HK-2 (cell line): ENCODE results near the gene UFSP2.
"Not testable (repeated sequence)": the region's sequence is repeated elsewhere in the genome, so short reads cannot be mapped to it uniquely, and the experiment has no call there.

ENCODE experiments used
- DNase-seq: peaks from one replicate; pipeline ENCODE4 v3.0.0-alpha.2; 2018; ENCODE audit not compliant: unreplicated experiment

UFSP2 gene

GRCh38 chr4:185384061-185384460 is 41.7 kb downstream of the UFSP2 start:
- no peak for DNase-seq

- DNase-seq: no peak
Measured at GRCh38 chr4:185383451-185383850, 42.3 kb downstream of the UFSP2 start.

GRCh38 chr4:185382754-185383153 is 43.0 kb downstream of the UFSP2 start:
- DNase-seq: no peak

GRCh38 chr4:185381288-185382196 is 44.2 kb downstream of the UFSP2 start:
- no peak for DNase-seq

- no peak for DNase-seq
Measured at GRCh38 chr4:185380320-185380719, 45.4 kb downstream of the UFSP2 start.

- DNase-seq: no peak
Measured at GRCh38 chr4:185379326-185380295, 46.2 kb downstream of the UFSP2 start.

- no peak for DNase-seq
Measured at GRCh38 chr4:185378264-185378663, 47.5 kb downstream of the UFSP2 start.

- no peak for DNase-seq
Measured at GRCh38 chr4:185374573-185374972, 51.2 kb downstream of the UFSP2 start.

GRCh38 chr4:185374027-185374426 is 51.7 kb downstream of the UFSP2 start:
- DNase-seq: no peak

- DNase-seq: no peak
Measured at GRCh38 chr4:185371702-185372101, 54.1 kb downstream of the UFSP2 start.

- no peak for DNase-seq
Measured at GRCh38 chr4:185370268-185370949, 55.4 kb downstream of the UFSP2 start.

- DNase-seq: no peak
Measured at GRCh38 chr4:185369731-185370130, 56.0 kb downstream of the UFSP2 start.

GRCh38 chr4:185364886-185365285 is 60.9 kb downstream of the UFSP2 start:
- DNase-seq: no peak

- no peak for DNase-seq
Measured at GRCh38 chr4:185363251-185363650, 62.5 kb downstream of the UFSP2 start.

- DNase-seq: not testable (repeated sequence)
Measured at GRCh38 chr4:185362570-185362969, 63.2 kb downstream of the UFSP2 start.

GRCh38 chr4:185361872-185362271 is 63.9 kb downstream of the UFSP2 start:
- no peak for DNase-seq

GRCh38 chr4:185359767-185360446 is 65.9 kb downstream of the UFSP2 start:
- DNase-seq: no peak

- no peak for DNase-seq
Measured at GRCh38 chr4:185358959-185359358, 66.8 kb downstream of the UFSP2 start.

- no peak for DNase-seq
Measured at GRCh38 chr4:185358514-185358913, 67.2 kb downstream of the UFSP2 start.

- DNase-seq: no peak
Measured at GRCh38 chr4:185357733-185358440, 67.9 kb downstream of the UFSP2 start.

GRCh38 chr4:185357211-185357610 is 68.6 kb downstream of the UFSP2 start:
- no peak for DNase-seq
